ENCODE measurements around the gene MYMX. TPM values are rescaled to one million over a fixed set of nuclear protein-coding genes. Genes with fewer than 3 reads are reported as not detected.

Gene MYMX
- total and polyA plus RNA-seq, 2 of the 13 experiments (the other 11 are each of a cell fraction or from before 2014, with no cell fraction given) = not detected

GRCh38 chr6:44245912-44246662, 29.4 kb downstream of the MYMX start (continued):
- TF ChIP-seq ZUFSP (CRISPR knock-in tag; IDR thresholded peaks at IDR 0.05; ENCODE audit: borderline replicate concordance) (no peak), CENPT (CRISPR knock-in tag; IDR thresholded peaks at IDR 0.05; ENCODE audit: low read depth) (0 out of 2 replicates have a peak, but pooled peaks have one; percentile 45), ZNF619 (CRISPR knock-in tag; IDR thresholded peaks at IDR 0.05) (peak; percentile 75), CEBPG (CRISPR knock-in tag; IDR thresholded peaks at IDR 0.05) (peak; percentile 14; the same call in 1 of the 2 replicates), AGO2 (optimal IDR thresholded peaks at IDR 0.05; ENCODE audit: low read depth, low read length) (peak; percentile 67), MEIS1 (CRISPR knock-in tag; IDR thresholded peaks at IDR 0.05; ENCODE audit: borderline replicate concordance) (no peak), CTCF (CRISPR knock-in tag; IDR thresholded peaks at IDR 0.05) (peak; percentile 89), ARHGAP35 (CRISPR knock-in tag; IDR thresholded peaks at IDR 0.05; ENCODE audit: borderline replicate concordance) (peak; percentile 65), GABPB1 (CRISPR knock-in tag; IDR thresholded peaks at IDR 0.05) (peak; percentile 87), ZNF563 (CRISPR knock-in tag; IDR thresholded peaks at IDR 0.05) (no peak; the same call in none of the 2 replicates), ZBTB37 (CRISPR knock-in tag; IDR thresholded peaks at IDR 0.05) (no peak), ZBTB14 (CRISPR knock-in tag; IDR thresholded peaks at IDR 0.05) (peak; percentile 9; the same call in 1 of the 2 replicates), NBN (conservative IDR thresholded peaks at IDR 0.05) (no peak), CCDC6 (CRISPR knock-in tag; IDR thresholded peaks at IDR 0.05) (peak; percentile 91), SKIL (CRISPR knock-in tag; IDR thresholded peaks at IDR 0.05; ENCODE audit: borderline replicate concordance) (peak; percentile 86), MEF2D (CRISPR knock-in tag; IDR thresholded peaks at IDR 0.05) (peak; percentile 46), CC2D1A (CRISPR knock-in tag; IDR thresholded peaks at IDR 0.05) (no peak), PITX1 (CRISPR knock-in tag; IDR thresholded peaks at IDR 0.05) (0 out of 2 replicates have a peak, but pooled peaks have one; percentile 60), CHD2 (IDR thresholded peaks at IDR 0.05; ENCODE audit: low read depth, low read length) (peak; percentile 94), ZNF543 (CRISPR knock-in tag; IDR thresholded peaks at IDR 0.05) (peak; percentile 54), GABPA (IDR thresholded peaks at IDR 0.05; ENCODE audit: low read depth, low read length) (no peak), GABPA (CRISPR knock-in tag; IDR thresholded peaks at IDR 0.05; ENCODE audit: low read depth) (no peak)
